Keratinocyte (primary cell): ENCODE measurements around the gene HBA2.
"Not testable (repeated sequence)": the region's sequence is repeated elsewhere in the genome, so short reads cannot be mapped to it uniquely, and the experiment has no call there.

Experiments used
- EZH2 ChIP-seq: IDR thresholded peaks from one replicate; pipeline ENCODE4 v1.6.1; 2012; ENCODE audit warnings: inconsistent platforms, mild to moderate bottlenecking, low read length, moderate library complexity
- TF ChIP-seq, protein P1 (sequence below), 3 experiments: IDR thresholded peaks in 1 of 3; conservative IDR thresholded peaks in 1 of 3; optimal IDR thresholded peaks in 1 of 3; 2 replicates in 2 of 3; 3 replicates in 1 of 3; pipeline versions ENCODE3 to v1.5.1; 2011; ENCODE audit warnings: low read length in 3 of 3, mild to moderate bottlenecking in 3 of 3, moderate library complexity in 2 of 3, control low read depth in 1 of 3, inconsistent platforms in 1 of 3; ENCODE audit not compliant: insufficient read depth in 2 of 3; ENCODE audit errors: extremely low read depth in 1 of 3

DNA sequence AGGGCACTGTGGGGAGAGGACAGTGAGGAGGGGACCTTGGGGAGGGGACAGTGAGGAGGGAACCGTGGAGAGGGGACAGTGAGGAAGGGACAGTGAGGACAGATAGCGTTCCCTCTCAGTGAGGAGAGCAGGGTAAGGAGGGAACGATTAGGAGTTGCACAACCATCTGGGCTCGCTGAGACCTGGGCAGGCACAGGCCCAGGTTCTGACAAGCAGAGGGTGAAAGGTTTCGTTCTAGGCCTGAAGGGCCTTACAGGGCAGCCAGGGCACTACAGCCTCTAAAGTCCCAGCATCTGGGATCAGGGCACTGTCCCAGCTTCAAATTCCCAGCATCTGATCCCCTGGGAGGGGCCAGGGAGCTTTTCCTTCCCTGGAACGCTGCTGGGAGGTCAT lies 19.6 kb upstream of the HBA2 start:
- TF ChIP-seq, protein P1, sequence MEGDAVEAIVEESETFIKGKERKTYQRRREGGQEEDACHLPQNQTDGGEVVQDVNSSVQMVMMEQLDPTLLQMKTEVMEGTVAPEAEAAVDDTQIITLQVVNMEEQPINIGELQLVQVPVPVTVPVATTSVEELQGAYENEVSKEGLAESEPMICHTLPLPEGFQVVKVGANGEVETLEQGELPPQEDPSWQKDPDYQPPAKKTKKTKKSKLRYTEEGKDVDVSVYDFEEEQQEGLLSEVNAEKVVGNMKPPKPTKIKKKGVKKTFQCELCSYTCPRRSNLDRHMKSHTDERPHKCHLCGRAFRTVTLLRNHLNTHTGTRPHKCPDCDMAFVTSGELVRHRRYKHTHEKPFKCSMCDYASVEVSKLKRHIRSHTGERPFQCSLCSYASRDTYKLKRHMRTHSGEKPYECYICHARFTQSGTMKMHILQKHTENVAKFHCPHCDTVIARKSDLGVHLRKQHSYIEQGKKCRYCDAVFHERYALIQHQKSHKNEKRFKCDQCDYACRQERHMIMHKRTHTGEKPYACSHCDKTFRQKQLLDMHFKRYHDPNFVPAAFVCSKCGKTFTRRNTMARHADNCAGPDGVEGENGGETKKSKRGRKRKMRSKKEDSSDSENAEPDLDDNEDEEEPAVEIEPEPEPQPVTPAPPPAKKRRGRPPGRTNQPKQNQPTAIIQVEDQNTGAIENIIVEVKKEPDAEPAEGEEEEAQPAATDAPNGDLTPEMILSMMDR (optimal IDR thresholded peaks at IDR 0.05 in 1 of 3, IDR thresholded peaks at IDR 0.05 in 1 of 3, conservative IDR thresholded peaks at IDR 0.05 in 1 of 3; ENCODE audit: extremely low read depth in 1 of 3, insufficient read depth in 2 of 3, low read length in 3 of 3): not testable (repeated sequence)
- not testable (repeated sequence) for TF ChIP-seq EZH2
